Occipital lobe (tissue), 2 donors: Measurements from ENCODE around the gene PDIK1L. TPM values are rescaled to one million over a fixed set of nuclear protein-coding genes. Genes with fewer than 3 reads are reported as not detected.

Experiments used
- DNase-seq: peaks from one replicate; lab custom pipeline; 2025; lab: John Stamatoyannopoulos, UW
- total RNA-seq: library from RNA; depleted of rRNA; stranded (reverse); fragments of >200 nt; gene quantifications from one replicate; pipeline ENCODE4 v1.2.3, GENCODE V29; 2014

The PDIK1L gene
- total RNA-seq, 1 donor from 2014 or later: 93.6 TPM

- DNase-seq: peak; percentile 83
Measured at GRCh38 chr1:26169669-26170471, 58.2 kb downstream of the PDIK1L start, which contains the start of gene ZNF593. ZNF593 (plus strand) TSS chr1:26169908; CDS start chr1:26169984, 76 bp downstream.

GRCh38 chr1:26170472-26170821 is 58.8 kb downstream of the PDIK1L start:
- DNase-seq: no peak

DNA sequence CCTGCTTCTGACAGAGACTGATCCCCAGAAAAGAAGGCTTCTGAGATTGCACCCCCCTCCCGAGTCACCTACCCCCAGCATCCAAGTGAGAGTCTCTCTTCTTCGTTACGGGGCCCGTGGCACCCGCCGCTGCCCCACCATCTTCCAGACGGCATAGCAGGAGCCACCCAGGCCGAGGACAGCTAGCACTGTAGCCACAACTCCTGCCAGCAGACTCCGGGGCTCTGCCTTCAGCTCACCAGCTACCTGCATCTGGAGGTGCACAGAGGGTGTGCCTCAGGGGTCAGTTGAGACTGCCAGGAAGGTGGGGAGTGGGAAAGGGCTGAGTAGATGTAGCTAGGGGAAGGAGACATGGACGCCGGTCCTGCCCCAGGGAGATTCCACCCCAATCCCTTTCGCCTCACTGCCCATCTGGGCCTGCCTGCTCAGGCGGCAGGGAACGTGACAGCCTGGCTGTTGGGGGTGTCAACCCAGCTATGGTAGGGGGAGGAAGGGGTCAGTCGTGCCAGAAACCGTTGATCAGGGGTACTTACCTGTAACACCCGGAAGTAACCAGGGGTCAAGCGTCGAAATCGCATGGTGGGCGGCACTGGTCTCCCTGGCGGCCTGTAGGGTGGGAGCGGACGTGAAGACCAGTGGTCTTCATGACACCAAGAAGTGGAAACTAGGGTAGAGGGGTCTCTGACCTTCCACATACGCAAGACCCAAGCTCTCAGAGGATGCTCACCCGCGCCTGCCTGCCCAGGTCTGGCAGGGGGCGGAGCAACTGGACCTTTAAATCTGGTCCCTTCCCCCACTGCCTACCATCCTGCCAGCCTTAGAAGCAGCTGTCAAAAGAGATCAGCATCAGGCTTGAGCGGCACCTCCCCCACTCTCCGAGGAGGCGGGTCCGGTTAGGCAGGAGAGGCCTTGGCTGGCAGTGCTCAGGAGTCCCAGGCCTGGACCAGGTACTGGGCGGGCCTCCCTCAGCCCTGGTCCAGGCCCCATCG is 59.8 kb downstream of the PDIK1L start, which contains the start of gene ZNF593OS:
ZNF593OS (minus strand) TSS at position 749 of the 989 bp plus-strand sequence; CDS start at position 578, 171 bp downstream.
- no peak for DNase-seq

Other genes starting within 250 kb of the PDIK1L start
- 8.1 TPM for gene PAQR7, start 236.1 kb upstream of the PDIK1L start, total RNA-seq
- gene STMN1, start 205.4 kb upstream of the PDIK1L start, total RNA-seq: 706 TPM
- 1.9 TPM for gene PAFAH2, start 113.8 kb upstream of the PDIK1L start, total RNA-seq
- 2.3 TPM for gene EXTL1, start 90.0 kb upstream of the PDIK1L start, total RNA-seq
- not detected for gene SLC30A2, start 65.7 kb upstream of the PDIK1L start, total RNA-seq
- gene TRIM63, start 44.2 kb upstream of the PDIK1L start, total RNA-seq: 0.16 TPM
- gene FAM110D, start 47.3 kb downstream of the PDIK1L start, total RNA-seq: 0.47 TPM
- not detected for gene C1orf232, start 57.1 kb downstream of the PDIK1L start, total RNA-seq
- 8.0 TPM for gene ZNF593, start 58.1 kb downstream of the PDIK1L start, total RNA-seq
- gene ZNF593OS, start 60.0 kb downstream of the PDIK1L start, total RNA-seq: not detected
- gene CNKSR1, start 65.7 kb downstream of the PDIK1L start, total RNA-seq: 3.1 TPM
- not detected for gene CATSPER4, start 78.8 kb downstream of the PDIK1L start, total RNA-seq
- gene CEP85, start 122.4 kb downstream of the PDIK1L start, total RNA-seq: 11.5 TPM
- gene SH3BGRL3, start 168.3 kb downstream of the PDIK1L start, total RNA-seq: 8.4 TPM
- 5.0 TPM for gene UBXN11, start 194.8 kb downstream of the PDIK1L start, total RNA-seq
- gene CD52, start 206.1 kb downstream of the PDIK1L start, total RNA-seq: 1.1 TPM
- 1.1 TPM for gene CRYBG2, start 242.3 kb downstream of the PDIK1L start, total RNA-seq